ENCODE measurements around the gene CFAP52. TPM values are rescaled to one million over a fixed set of nuclear protein-coding genes. Genes with fewer than 3 reads are reported as not detected.
"Not testable (repeated sequence)": the region's sequence is repeated elsewhere in the genome, so short reads cannot be mapped to it uniquely, and the experiment has no call there.

The CFAP52 gene
- total and polyA plus RNA-seq, 2 donors (not counting 3 experiments of a cell fraction or from before 2014, with no cell fraction given): not detected

DNA sequence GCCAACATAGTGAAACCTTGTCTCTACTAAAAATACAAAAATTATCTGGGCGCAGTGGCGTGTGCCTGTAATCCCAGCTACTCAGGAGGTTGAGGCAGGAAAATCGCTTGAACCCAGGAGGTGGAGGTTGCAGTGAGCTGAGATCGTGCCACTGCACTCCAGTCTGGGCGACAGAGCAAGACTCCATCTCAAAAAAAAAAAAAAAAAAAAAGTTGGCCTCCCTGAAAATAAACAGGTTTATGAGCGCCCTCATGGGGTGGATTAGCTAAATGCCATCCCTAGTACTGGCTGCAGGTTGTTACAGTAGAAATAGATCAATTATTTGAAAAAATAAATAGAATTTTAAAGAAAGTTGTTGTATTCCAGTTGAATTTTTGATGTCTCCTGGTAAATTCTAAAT, 21.7 kb upstream of the CFAP52 start:
- H3K36me3 ChIP-seq (ENCODE audit: control insufficient read depth in 2 of 2, extremely low read depth in 1 of 2, insufficient read depth in 2 of 2, low read length in 2 of 2); H3K9ac ChIP-seq (replicated peaks; ENCODE audit: extremely low read depth, insufficient read depth, low read length); H3K4me2 ChIP-seq (ENCODE audit: insufficient read depth, low read length); H3K27ac ChIP-seq (ENCODE audit: insufficient read depth, low read depth, low read length); H3K4me1 ChIP-seq (ENCODE audit: control insufficient read depth, extremely low read depth, insufficient read depth, low read length); H3K4me3 ChIP-seq (replicated peaks in 1 of 3; ENCODE audit: insufficient read depth in 1 of 3, low read depth in 1 of 3, low read length in 3 of 3); H3K27me3 ChIP-seq (ENCODE audit: control insufficient read depth in 2 of 2, insufficient read depth in 2 of 2, low read length in 2 of 2); H3K9me3 ChIP-seq (replicated peaks; ENCODE audit: control insufficient read depth, insufficient read depth, low read length); H3K79me2 ChIP-seq (ENCODE audit: control insufficient read depth, insufficient read depth, low read length); H2AFZ ChIP-seq (ENCODE audit: low read depth, low read length); BruUV-seq (replicated peaks); H4K20me1 ChIP-seq (replicated peaks; ENCODE audit: control insufficient read depth, extremely low read depth, insufficient read depth, low read length); POLR2A ChIA-PET; H3K9me1 ChIP-seq (replicated peaks; ENCODE audit: control insufficient read depth, extremely low read depth, insufficient read depth, low read length); dilution Hi-C loops (cut with MboI; ENCODE audit: extremely low pct_ligation_motif_present, low sequenced_read_pairs): not testable (repeated sequence)
- peak; percentile 43 for DNase-seq (ENCODE audit: low read depth, low spot score)
- intact Hi-C loops (cut with micrococcal nuclease): loop anchor here (10.0 kb wide), 1 partner anchor 560 kb away; no protein-coding TSS in a partner anchor
- CTCF ChIA-PET: interaction anchor here (0.6 to 3.8 kb wide), 18 partner anchors 10 to 769 kb away, joined by 3 to 31 read pairs (median 4); partner anchors contain the start of genes CFAP52 and STX8
- TF ChIP-seq, protein P1, sequence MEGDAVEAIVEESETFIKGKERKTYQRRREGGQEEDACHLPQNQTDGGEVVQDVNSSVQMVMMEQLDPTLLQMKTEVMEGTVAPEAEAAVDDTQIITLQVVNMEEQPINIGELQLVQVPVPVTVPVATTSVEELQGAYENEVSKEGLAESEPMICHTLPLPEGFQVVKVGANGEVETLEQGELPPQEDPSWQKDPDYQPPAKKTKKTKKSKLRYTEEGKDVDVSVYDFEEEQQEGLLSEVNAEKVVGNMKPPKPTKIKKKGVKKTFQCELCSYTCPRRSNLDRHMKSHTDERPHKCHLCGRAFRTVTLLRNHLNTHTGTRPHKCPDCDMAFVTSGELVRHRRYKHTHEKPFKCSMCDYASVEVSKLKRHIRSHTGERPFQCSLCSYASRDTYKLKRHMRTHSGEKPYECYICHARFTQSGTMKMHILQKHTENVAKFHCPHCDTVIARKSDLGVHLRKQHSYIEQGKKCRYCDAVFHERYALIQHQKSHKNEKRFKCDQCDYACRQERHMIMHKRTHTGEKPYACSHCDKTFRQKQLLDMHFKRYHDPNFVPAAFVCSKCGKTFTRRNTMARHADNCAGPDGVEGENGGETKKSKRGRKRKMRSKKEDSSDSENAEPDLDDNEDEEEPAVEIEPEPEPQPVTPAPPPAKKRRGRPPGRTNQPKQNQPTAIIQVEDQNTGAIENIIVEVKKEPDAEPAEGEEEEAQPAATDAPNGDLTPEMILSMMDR (IDR thresholded peaks at IDR 0.05; ENCODE audit: extremely low read depth in 1 of 2, insufficient read depth in 1 of 2, low read depth in 1 of 2, low read length in 2 of 2): peak; percentile 13 to 33
- peak; percentile 28 for FAIRE-seq

DNA sequence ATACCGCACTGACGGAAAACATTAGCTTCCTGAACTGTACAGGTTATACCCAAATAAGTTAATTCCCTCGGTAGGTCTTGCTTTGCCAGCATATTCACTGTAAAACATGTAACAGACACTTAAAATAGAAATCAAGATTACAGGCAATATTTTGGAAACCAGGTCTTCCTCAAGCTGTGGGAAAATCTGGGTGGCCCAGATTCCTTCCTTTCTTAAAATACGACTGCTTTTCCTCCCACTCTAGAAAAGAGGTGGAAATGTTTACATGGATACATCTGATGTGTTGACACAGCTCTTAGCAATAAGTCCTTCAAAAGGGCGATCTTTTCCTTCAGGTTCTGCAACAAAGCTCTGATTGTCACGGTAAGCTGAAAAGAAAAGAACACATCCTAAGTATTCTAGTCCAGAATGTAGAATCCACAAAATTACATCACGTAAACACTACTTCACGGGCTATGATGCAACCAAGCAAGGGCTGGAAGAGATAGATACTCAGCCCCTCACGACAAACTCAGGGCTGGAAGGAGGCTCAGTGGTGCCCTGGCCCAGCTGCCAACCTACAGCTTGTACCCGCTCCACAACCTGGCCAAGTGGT, 19.2 kb upstream of the CFAP52 start:
- ChIA-PET CTCF (interaction anchor here (0.5 to 3.8 kb wide), 3 partner anchors 20 to 562 kb away, joined by 3 to 24 read pairs (median 5); no protein-coding TSS in a partner anchor), POLR2A (no interaction called here)
- Histone ChIP-seq H3K4me2 (ENCODE audit: insufficient read depth, low read length) (no peak overlapping the region), H3K9ac (replicated peaks; ENCODE audit: extremely low read depth, insufficient read depth, low read length) (no peak overlapping the region), H2AFZ (ENCODE audit: low read depth, low read length) (no peak overlapping the region), H3K4me3 (replicated peaks in 1 of 3; ENCODE audit: insufficient read depth in 1 of 3, low read depth in 1 of 3, low read length in 3 of 3) (no peak overlapping the region), H3K4me1 (ENCODE audit: control insufficient read depth, extremely low read depth, insufficient read depth, low read length) (no peaks in the 10 kb centered on the region), H4K20me1 (replicated peaks; ENCODE audit: control insufficient read depth, extremely low read depth, insufficient read depth, low read length) (no peaks in the 10 kb centered on the region), H3K27ac (ENCODE audit: insufficient read depth, low read depth, low read length) (no peak overlapping the region), H3K27me3 (ENCODE audit: control insufficient read depth in 2 of 2, insufficient read depth in 2 of 2, low read length in 2 of 2) (no peaks in the 10 kb centered on the region), H3K79me2 (ENCODE audit: control insufficient read depth, insufficient read depth, low read length) (no peaks in the 10 kb centered on the region), H3K36me3 (ENCODE audit: control insufficient read depth in 2 of 2, extremely low read depth in 1 of 2, insufficient read depth in 2 of 2, low read length in 2 of 2) (no peaks in the 10 kb centered on the region), H3K9me3 (replicated peaks; ENCODE audit: control insufficient read depth, insufficient read depth, low read length) (no peaks in the 10 kb centered on the region), H3K9me1 (replicated peaks; ENCODE audit: control insufficient read depth, extremely low read depth, insufficient read depth, low read length) (no peaks in the 10 kb centered on the region)
- intact Hi-C loops (cut with micrococcal nuclease): loop anchor here (10.0 kb wide), 1 partner anchor 562 kb away; no protein-coding TSS in a partner anchor
- no peak for FAIRE-seq
- no TSS peak for BruUV-seq (replicated peaks)
- DNase-seq (ENCODE audit: low read depth, low spot score): no peak
- no peak for TF ChIP-seq MYC (IDR thresholded peaks at IDR 0.05; ENCODE audit: low read depth, low read length)
- TF ChIP-seq POLR2A (IDR thresholded peaks at IDR 0.05; ENCODE audit: low read depth, low read length): no peak
- TF ChIP-seq, protein P2, sequence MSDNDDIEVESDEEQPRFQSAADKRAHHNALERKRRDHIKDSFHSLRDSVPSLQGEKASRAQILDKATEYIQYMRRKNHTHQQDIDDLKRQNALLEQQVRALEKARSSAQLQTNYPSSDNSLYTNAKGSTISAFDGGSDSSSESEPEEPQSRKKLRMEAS (IDR thresholded peaks at IDR 0.05; ENCODE audit: insufficient read depth, insufficient read length): no peak
- no peak for TF ChIP-seq GATA2 (IDR thresholded peaks at IDR 0.05; ENCODE audit: insufficient read depth, insufficient read length, low read depth, low read length)
- TF ChIP-seq FOS (IDR thresholded peaks at IDR 0.05; ENCODE audit: borderline replicate concordance, insufficient read depth, low read length): no peak
- no peak for TF ChIP-seq EZH2 (IDR thresholded peaks at IDR 0.05; ENCODE audit: borderline replicate concordance, low read depth, low read length, severe bottlenecking)
- TF ChIP-seq, protein P1 (IDR thresholded peaks at IDR 0.05; ENCODE audit: extremely low read depth in 1 of 2, insufficient read depth in 1 of 2, low read depth in 1 of 2, low read length in 2 of 2): no peak
- no peak for TF ChIP-seq POLR2AphosphoS5 (IDR thresholded peaks at IDR 0.05; ENCODE audit: insufficient read depth, low read depth, low read length)
- TF ChIP-seq JUN (IDR thresholded peaks at IDR 0.05; ENCODE audit: borderline replicate concordance, insufficient read depth, insufficient read length, low read depth): no peak
- dilution Hi-C loops (cut with MboI; ENCODE audit: extremely low pct_ligation_motif_present, low sequenced_read_pairs): no loop called here

Measured in endothelial cell of umbilical vein (primary cell).